Rectal smooth muscle tissue (tissue), 1 donor: ENCODE data around the gene DOCK4.

Experiments
- H3K27ac ChIP-seq: one replicate; pipeline ENCODE4 v1.7.0; 2013; ENCODE audit warnings: low read depth, low read length, inconsistent platforms
- H3K27me3 ChIP-seq: one replicate; pipeline ENCODE4 v1.7.0; 2013; ENCODE audit warnings: low read length; ENCODE audit not compliant: control insufficient read depth, insufficient read depth
- H3K36me3 ChIP-seq: one replicate; pipeline ENCODE4 v1.7.0; 2013; ENCODE audit warnings: low read length; ENCODE audit not compliant: control insufficient read depth, insufficient read depth
- H3K4me1 ChIP-seq: one replicate; pipeline ENCODE4 v1.7.0; 2013; ENCODE audit warnings: low read length; ENCODE audit not compliant: control insufficient read depth, insufficient read depth
- H3K4me3 ChIP-seq: one replicate; pipeline ENCODE4 v1.7.0; 2013; ENCODE audit warnings: low read length
- H3K9ac ChIP-seq: one replicate; pipeline ENCODE4 v1.7.0; 2013; ENCODE audit warnings: low read length

DOCK4 gene

GRCh38 chr7:111980725-111981124 is 225.5 kb downstream of the DOCK4 start:
- Histone ChIP-seq H3K4me1 (no peaks in the 10 kb centered on the region), H3K4me3 (no peak overlapping the region), H3K36me3 (peaks cover 2% of the 10 kb centered on the region), H3K27ac (no peak overlapping the region), H3K27me3 (no peaks in the 10 kb centered on the region), H3K9ac (no peak overlapping the region)

GRCh38 chr7:111975346-111975745 is 230.9 kb downstream of the DOCK4 start:
- Histone ChIP-seq H3K9ac (no peak overlapping the region), H3K27ac (no peak overlapping the region), H3K27me3 (no peaks in the 10 kb centered on the region), H3K4me1 (no peaks in the 10 kb centered on the region), H3K4me3 (no peak overlapping the region), H3K36me3 (no peaks in the 10 kb centered on the region)

GRCh38 chr7:111960984-111961383 is 245.2 kb downstream of the DOCK4 start:
- H3K9ac ChIP-seq = no peak overlapping the region
- no peaks in the 10 kb centered on the region for H3K4me1 ChIP-seq
- H3K27ac ChIP-seq = no peak overlapping the region
- H3K4me3 ChIP-seq = no peak overlapping the region
- no peaks in the 10 kb centered on the region for H3K27me3 ChIP-seq
- no peaks in the 10 kb centered on the region for H3K36me3 ChIP-seq

- no peak overlapping the region for H3K9ac ChIP-seq
- no peak overlapping the region for H3K4me3 ChIP-seq
- no peaks in the 10 kb centered on the region for H3K36me3 ChIP-seq
- H3K27ac ChIP-seq = no peak overlapping the region
- no peaks in the 10 kb centered on the region for H3K27me3 ChIP-seq
- peaks cover 2% of the 10 kb centered on the region for H3K4me1 ChIP-seq
Measured at GRCh38 chr7:111958896-111959295, 247.3 kb downstream of the DOCK4 start.

GRCh38 chr7:111958431-111958830 is 247.8 kb downstream of the DOCK4 start:
- H3K36me3 ChIP-seq = no peaks in the 10 kb centered on the region
- H3K4me1 ChIP-seq = peaks cover 2% of the 10 kb centered on the region
- no peaks in the 10 kb centered on the region for H3K27me3 ChIP-seq
- H3K27ac ChIP-seq = no peak overlapping the region
- no peak overlapping the region for H3K9ac ChIP-seq
- H3K4me3 ChIP-seq = no peak overlapping the region

- H3K4me3 ChIP-seq = no peak overlapping the region
- no peak overlapping the region for H3K27ac ChIP-seq
- H3K27me3 ChIP-seq = no peaks in the 10 kb centered on the region
- H3K36me3 ChIP-seq = no peaks in the 10 kb centered on the region
- H3K4me1 ChIP-seq = peaks cover 2% of the 10 kb centered on the region
- no peak overlapping the region for H3K9ac ChIP-seq
Measured at GRCh38 chr7:111955616-111956015, 250.6 kb downstream of the DOCK4 start.

- Histone ChIP-seq H3K27me3 (no peaks in the 10 kb centered on the region), H3K4me1 (peaks cover 2% of the 10 kb centered on the region), H3K9ac (no peak overlapping the region), H3K27ac (no peak overlapping the region), H3K4me3 (no peak overlapping the region), H3K36me3 (no peaks in the 10 kb centered on the region)
Measured at GRCh38 chr7:111954474-111955381, 251.5 kb downstream of the DOCK4 start.

GRCh38 chr7:111954056-111954455 is 252.1 kb downstream of the DOCK4 start:
- H3K27me3 ChIP-seq = no peaks in the 10 kb centered on the region
- H3K4me3 ChIP-seq = no peak overlapping the region
- H3K36me3 ChIP-seq = no peaks in the 10 kb centered on the region
- no peak overlapping the region for H3K27ac ChIP-seq
- H3K9ac ChIP-seq = no peak overlapping the region
- H3K4me1 ChIP-seq = peaks cover 2% of the 10 kb centered on the region

GRCh38 chr7:111953611-111954010 is 252.6 kb downstream of the DOCK4 start:
- Histone ChIP-seq H3K4me1 (peaks cover 2% of the 10 kb centered on the region), H3K36me3 (no peaks in the 10 kb centered on the region), H3K27me3 (no peaks in the 10 kb centered on the region), H3K4me3 (no peak overlapping the region), H3K9ac (no peak overlapping the region), H3K27ac (no peak overlapping the region)

- Histone ChIP-seq H3K36me3 (no peaks in the 10 kb centered on the region), H3K27ac (no peak overlapping the region), H3K4me1 (peaks cover 2% of the 10 kb centered on the region), H3K9ac (no peak overlapping the region), H3K27me3 (no peaks in the 10 kb centered on the region), H3K4me3 (no peak overlapping the region)
Measured at GRCh38 chr7:111952783-111953182, 253.4 kb downstream of the DOCK4 start.

- H3K27ac ChIP-seq = no peak overlapping the region
- no peak overlapping the region for H3K4me3 ChIP-seq
- no peak overlapping the region for H3K9ac ChIP-seq
- peaks cover 2% of the 10 kb centered on the region for H3K4me1 ChIP-seq
- no peaks in the 10 kb centered on the region for H3K27me3 ChIP-seq
- H3K36me3 ChIP-seq = no peaks in the 10 kb centered on the region
Measured at GRCh38 chr7:111951052-111951451, 255.1 kb downstream of the DOCK4 start.

- H3K27me3 ChIP-seq = no peaks in the 10 kb centered on the region
- no peaks in the 10 kb centered on the region for H3K4me1 ChIP-seq
- no peak overlapping the region for H3K9ac ChIP-seq
- no peak overlapping the region for H3K27ac ChIP-seq
- H3K4me3 ChIP-seq = no peak overlapping the region
- no peaks in the 10 kb centered on the region for H3K36me3 ChIP-seq
Measured at GRCh38 chr7:111942450-111943081, 263.6 kb downstream of the DOCK4 start.

- H3K9ac ChIP-seq = no peak overlapping the region
- no peaks in the 10 kb centered on the region for H3K36me3 ChIP-seq
- H3K4me1 ChIP-seq = no peaks in the 10 kb centered on the region
- H3K4me3 ChIP-seq = no peak overlapping the region
- H3K27ac ChIP-seq = no peak overlapping the region
- no peaks in the 10 kb centered on the region for H3K27me3 ChIP-seq
Measured at GRCh38 chr7:111937163-111937562, 269.0 kb downstream of the DOCK4 start.
